ENCODE data around the gene FXYD7.
A peak's percentile ranks its signal among the peaks of the same experiment; 100 is the strongest.

FXYD7 gene

GRCh38 chr19:35112995-35113688 lies 29.9 kb upstream of the FXYD7 start:
- DNase-seq: no peak

GRCh38 chr19:35114353-35115176 lies 28.5 kb upstream of the FXYD7 start:
- DNase-seq: peak; percentile 79

DNA sequence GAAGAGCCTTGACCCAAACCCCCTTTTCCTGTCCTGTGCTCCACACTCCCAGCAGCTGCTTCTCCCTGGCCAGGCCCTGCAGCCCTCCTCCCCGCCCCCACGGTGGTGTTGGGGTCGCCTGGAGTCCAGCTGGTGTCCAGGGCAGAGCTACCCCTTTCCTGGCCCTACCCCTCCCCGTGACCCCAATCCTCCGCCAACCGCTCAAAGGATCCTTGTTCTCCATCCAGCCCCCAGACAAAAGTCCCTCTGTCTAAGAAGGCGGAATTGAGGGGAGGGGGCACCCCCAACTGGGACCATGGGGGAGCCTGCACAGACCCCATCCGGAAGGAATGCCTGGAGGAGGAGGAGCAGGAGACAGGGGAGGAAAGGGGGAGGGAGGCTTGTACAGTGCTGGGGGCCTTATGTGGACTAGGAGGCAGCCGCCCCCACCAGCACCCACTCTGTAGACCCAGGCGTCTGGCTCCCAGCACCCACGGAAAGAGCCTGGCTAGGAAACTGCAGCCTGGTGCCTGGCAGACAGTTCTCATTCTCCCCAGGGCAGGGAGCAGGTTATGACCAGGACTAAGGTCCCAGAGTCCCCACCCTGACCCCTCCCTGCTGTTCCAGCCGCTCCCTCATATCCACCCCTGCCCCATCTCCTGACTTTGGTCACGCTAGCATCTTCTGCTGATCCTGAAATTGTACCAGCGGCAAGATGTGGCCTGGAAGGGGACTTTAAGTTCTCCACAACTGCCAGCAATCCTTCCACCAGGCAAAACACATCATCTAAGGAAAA lies 27.7 kb upstream of the FXYD7 start, which contains the start of gene FXYD3:
FXYD3 (plus strand) TSS at position 647 of the 775 bp plus-strand sequence. CDS start 3,554 bp downstream, outside the sequence.
- no peak for DNase-seq

GRCh38 chr19:35116072-35116801 lies 26.8 kb upstream of the FXYD7 start:
- no peak for DNase-seq

DNA sequence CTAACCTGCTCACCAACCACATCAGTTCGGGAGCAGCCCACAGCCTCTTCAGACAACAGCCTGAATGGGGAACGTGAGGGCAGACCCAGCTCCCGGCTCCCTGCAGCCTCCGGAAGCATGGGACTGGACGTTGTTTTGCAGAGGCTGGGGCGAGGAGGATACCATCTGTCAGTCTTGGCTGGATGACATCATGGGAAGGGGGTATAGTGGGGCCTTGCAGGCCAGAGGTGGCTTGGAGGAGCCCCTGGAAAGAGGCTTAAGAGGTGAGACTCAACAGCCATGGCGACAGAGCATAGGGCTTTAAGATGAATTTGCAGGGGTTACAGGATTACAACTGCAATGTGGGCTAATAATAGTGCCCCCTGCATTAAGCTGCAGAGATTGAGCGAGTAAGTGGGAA lies 25.9 kb upstream of the FXYD7 start:
- no peak for DNase-seq

DNA sequence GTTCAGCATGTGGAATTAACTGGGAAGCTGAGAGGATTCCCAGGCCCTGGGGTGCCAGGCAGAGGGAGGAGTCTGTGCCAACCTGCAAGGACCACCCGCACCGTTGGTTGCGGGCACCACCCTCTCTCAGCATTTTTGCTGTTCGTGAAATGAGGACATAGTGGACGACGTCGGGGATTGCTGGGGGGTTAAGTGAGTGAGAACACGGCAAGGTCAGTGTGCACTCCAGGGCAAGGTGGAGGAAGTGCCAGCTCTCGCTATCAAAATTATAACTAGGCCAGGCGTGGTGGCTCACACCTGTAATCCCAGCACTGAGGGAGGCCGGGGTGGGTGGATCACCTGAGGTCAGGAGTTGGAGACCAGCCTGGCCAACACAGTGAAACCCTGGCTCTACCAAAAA lies 25.3 kb upstream of the FXYD7 start:
- no peak for DNase-seq

GRCh38 chr19:35118268-35119020 lies 24.6 kb upstream of the FXYD7 start:
- peak; percentile 71 for DNase-seq

DNA sequence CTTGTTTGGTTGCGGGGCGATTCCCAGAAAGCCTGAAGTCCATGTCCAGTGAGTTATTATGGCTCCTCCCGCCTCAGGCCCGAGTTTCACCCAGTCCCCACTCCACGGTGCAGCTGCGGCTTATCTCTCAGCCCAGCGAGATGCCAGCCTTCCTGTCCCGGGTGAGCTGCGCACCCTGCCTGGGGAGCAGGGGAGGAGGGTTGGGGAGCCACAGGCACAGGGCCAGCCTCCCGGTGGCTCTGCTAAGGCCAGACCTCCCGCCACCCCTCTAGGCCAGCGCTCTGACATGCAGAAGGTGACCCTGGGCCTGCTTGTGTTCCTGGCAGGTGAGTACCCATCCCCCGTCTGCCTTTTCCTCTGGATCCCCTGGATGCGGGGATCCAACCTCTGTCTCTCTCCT lies 24.0 kb upstream of the FXYD7 start:
- DNase-seq: peak; percentile 84

DNA sequence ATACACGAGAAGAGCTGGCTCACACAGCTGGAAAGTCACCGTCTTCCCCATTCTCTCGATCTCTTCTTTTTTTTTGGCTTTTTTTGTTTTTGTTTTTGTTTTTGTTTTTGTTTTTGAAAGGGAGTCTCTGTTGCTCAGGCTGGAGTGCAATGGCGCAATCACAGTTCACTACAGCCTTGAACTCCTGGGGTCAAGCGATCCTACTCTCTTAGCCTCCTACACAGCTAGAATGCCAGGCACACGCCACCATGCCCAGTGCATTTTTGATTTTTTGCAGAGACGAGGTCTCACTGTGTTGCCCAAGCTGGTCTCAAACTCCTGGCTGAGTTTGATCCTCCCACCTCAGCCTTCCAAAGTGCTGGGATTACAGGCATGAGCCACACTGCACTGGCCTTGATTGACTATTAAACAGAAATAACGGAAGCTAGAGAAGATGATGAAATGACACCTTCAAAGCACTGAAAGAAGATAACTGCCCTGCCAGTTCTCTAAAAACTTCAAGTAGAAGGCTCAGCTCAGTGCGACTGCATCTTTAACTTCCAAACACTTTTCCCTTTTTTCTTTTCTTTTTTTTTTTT lies 23.4 kb upstream of the FXYD7 start:
- DNase-seq: no peak

DNA sequence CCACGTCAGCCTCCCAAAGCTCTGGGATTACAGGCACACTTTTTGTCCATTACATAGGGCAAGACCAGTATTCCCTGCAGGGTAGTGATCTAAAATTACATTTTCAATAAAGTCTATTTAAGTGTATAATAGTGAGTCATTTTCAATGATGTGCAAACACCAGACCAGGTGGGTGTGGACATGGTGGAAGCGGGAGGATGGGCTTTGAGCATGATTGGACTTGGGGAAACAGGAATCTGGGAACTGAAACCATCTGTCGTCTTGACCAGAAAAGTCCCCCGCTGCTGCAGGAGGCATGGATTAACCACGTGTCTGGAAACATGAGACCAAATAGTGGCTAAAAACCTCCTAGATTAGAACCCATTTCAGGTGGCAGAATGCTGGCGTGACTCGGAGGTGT lies 22.6 kb upstream of the FXYD7 start:
- DNase-seq: no peak

GRCh38 chr19:35120898-35121297 lies 22.2 kb upstream of the FXYD7 start:
- no peak for DNase-seq

GRCh38 chr19:35122687-35123551 lies 20.1 kb upstream of the FXYD7 start:
- no peak for DNase-seq

DNA sequence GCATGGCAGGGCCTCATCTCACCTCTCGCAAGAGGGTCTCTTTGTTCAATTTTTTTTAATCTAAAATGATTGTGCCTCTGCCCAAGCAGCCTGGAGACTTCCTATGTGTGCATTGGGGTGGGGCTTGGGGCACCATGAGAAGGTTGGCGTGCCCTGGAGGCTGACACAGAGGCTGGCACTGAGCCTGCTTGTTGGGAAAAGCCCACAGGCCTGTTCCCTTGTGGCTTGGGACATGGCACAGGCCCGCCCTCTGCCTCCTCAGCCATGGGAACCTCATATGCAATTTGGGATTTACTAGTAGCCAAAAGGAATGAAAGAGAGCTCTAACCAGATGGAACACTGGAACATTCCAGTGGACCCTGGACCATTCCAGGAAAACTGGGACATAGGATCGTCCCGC lies 19.5 kb upstream of the FXYD7 start:
- DNase-seq: peak; percentile 48

DNA sequence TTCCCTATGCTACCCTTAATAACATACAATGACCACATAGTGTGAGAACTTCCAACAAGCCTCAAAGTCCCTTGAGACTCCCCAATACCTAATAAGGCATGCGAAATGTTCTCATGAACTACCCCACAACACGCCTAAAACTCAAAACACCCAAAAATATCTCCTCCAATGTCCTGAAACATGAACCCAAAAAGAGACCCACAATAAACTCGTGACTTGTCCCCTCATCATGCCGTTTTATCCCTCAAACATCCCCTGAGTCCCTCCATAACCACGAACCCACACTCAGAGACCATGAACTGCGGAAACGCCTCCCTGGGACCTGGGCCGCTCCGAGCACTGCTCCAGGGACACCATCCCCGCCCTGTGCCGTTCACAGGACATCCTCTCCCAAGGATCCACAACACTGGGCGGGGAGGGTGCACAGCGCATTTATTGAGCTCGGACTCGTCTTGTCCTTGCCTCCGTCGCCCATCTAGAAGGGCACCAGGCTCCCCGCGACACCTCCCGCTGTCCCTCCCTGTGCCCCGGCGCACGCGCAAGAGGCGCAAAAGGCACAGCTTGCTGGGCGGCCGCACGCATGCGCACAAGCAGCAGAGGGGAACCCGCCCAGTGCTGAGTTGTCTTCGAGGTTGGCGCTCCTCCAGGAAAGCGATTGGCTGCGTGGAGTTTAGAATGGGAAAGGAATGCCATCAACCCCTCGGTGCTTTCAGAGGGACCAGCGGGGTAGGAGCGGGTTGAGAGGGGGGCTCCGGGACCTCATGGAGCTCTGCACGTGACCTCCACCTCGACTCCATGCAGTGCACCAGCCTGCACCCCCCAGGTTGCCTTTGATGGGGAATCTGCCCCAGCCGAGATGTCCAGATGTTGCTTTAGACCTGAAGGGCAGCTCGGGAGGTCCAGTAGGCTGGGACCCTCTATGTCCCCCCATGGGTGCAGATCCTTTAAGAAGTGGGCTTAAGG lies 18.7 kb upstream of the FXYD7 start:
- peak; percentile 95 for DNase-seq

- DNase-seq: no peak
Observed at GRCh38 chr19:35125270-35125717, 17.8 kb upstream of the FXYD7 start.

GRCh38 chr19:35125749-35126623 lies 17.1 kb upstream of the FXYD7 start:
- no peak for DNase-seq

DNA sequence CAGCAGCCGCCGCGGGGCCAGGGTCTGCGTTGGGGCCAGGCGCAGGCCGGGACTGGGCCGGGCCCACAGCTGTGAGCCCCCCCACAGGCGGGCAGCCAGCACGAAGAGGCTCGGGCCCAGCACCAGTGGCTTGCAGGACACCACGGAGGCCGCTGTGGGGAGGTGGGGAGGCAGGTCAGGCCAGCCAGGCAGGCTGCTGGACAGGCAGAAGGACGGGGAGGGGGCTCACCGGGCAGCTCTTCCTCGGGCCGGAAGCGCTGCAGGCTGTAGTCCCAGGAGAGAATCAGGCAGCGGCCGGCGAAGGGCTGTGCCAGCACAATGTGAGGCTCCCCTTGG lies 16.5 kb upstream of the FXYD7 start:
- no peak for DNase-seq

- no peak for DNase-seq
Observed at GRCh38 chr19:35127871-35128270, 15.2 kb upstream of the FXYD7 start.
